IgD-negative memory B cell (primary cell): Measurements from ENCODE around the gene EHBP1. TPM values are rescaled to one million over a fixed set of nuclear protein-coding genes. Genes with fewer than 3 reads are reported as not detected.
"Not testable (repeated sequence)": the region's sequence is repeated elsewhere in the genome, so short reads cannot be mapped to it uniquely, and the experiment has no call there.

Experiments
- H3K27ac Mint-ChIP-seq, 3 donors: one replicate each; pipeline ENCODE4 v1.8.0; 2020 to 2022; ENCODE audit warnings: mild to moderate bottlenecking in 3 of 3, mixed read lengths in 3 of 3, moderate library complexity in 1 of 3
- H3K27me3 Mint-ChIP-seq: one replicate; pipeline ENCODE4 v1.8.0; 2021; ENCODE audit warnings: mixed read lengths
- H3K36me3 Mint-ChIP-seq: one replicate; pipeline ENCODE4 v1.8.0; 2020; ENCODE audit warnings: mild to moderate bottlenecking, mixed read lengths
- H3K4me1 Mint-ChIP-seq, 3 donors: one replicate each; pipeline ENCODE4 v1.8.0; 2020 to 2022; ENCODE audit warnings: mixed read lengths in 3 of 3, mild to moderate bottlenecking in 1 of 3
- H3K4me3 Mint-ChIP-seq, 4 donors: one replicate each; pipeline ENCODE4 v1.8.0; 2020 to 2022; ENCODE audit warnings: mild to moderate bottlenecking in 4 of 4, mixed read lengths in 4 of 4, moderate library complexity in 3 of 4
- H3K9me3 Mint-ChIP-seq, 3 donors: one replicate each; pipeline ENCODE4 v1.8.0; 2020 to 2021; ENCODE audit warnings: mixed read lengths in 3 of 3, mild to moderate bottlenecking in 1 of 3
- polyA plus RNA-seq: library from polyadenylated mRNA; unstranded; fragments of 300-500 nt; fragmentation: Illumina TruSeq; gene quantifications from one replicate; pipeline ENCODE4 v1.2.3, GENCODE V29; 2021

EHBP1 gene
- polyA plus RNA-seq, 1 donor from 2014 or later = 10.2 TPM

GRCh38 chr2:62685256-62685655 lies 20.3 kb upstream of the EHBP1 start:
- Mint-ChIP-seq H3K9me3 (no peaks in the 10 kb centered on the region), H3K4me1 (no peaks in the 10 kb centered on the region), H3K36me3 (no peaks in the 10 kb centered on the region), H3K4me3 (no peak overlapping the region), H3K27ac (no peak overlapping the region), H3K27me3 (peaks cover 10% of the 10 kb centered on the region)

GRCh38 chr2:62686012-62686685 lies 19.4 kb upstream of the EHBP1 start:
- no peaks in the 10 kb centered on the region for H3K36me3 Mint-ChIP-seq

DNA sequence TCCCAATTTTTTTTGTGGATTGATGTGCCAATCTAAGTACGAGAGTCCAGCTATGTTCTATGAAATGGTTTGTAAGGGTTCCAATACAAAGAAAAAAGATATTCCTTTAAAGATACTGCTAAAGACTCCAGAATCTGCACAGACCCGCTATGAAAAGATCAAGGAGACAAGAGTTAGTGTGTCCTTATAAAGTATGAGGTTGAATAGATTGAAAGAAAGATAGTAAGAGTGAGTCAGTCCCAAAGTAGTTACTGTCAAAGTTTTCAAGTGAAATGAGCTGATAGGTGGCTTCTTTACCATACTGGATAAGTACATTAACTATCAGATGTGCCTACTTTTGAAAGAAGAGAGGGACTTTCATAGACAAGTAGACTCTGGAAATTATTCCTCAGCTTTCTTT lies 17.9 kb upstream of the EHBP1 start:
- Mint-ChIP-seq H3K27me3 (peaks cover 6% of the 10 kb centered on the region), H3K36me3 (no peaks in the 10 kb centered on the region), H3K27ac (no peak overlapping the region), H3K4me3 (no peak overlapping the region), H3K9me3 (no peaks in the 10 kb centered on the region), H3K4me1 (no peaks in the 10 kb centered on the region)

More at GRCh38 chr2:62686012-62686685, 19.4 kb upstream of the EHBP1 start:
- no peaks in the 10 kb centered on the region for H3K4me1 Mint-ChIP-seq
- no peak overlapping the region for H3K27ac Mint-ChIP-seq
- no peak overlapping the region for H3K4me3 Mint-ChIP-seq
- H3K27me3 Mint-ChIP-seq = peaks cover 6% of the 10 kb centered on the region
- no peaks in the 10 kb centered on the region for H3K9me3 Mint-ChIP-seq

GRCh38 chr2:62688771-62689170 lies 16.7 kb upstream of the EHBP1 start:
- H3K9me3 Mint-ChIP-seq = peaks cover 0 to 4% (median 0%) of the 10 kb centered on the region in 3 donors
- peaks cover 9% of the 10 kb centered on the region for H3K27me3 Mint-ChIP-seq
- H3K4me3 Mint-ChIP-seq = no peak overlapping the region
- no peaks in the 10 kb centered on the region for H3K4me1 Mint-ChIP-seq
- no peaks in the 10 kb centered on the region for H3K36me3 Mint-ChIP-seq
- no peak overlapping the region for H3K27ac Mint-ChIP-seq

GRCh38 chr2:62691186-62691585 lies 14.3 kb upstream of the EHBP1 start:
- Mint-ChIP-seq H3K27me3 (peaks cover 9% of the 10 kb centered on the region), H3K4me3 (no peak overlapping the region), H3K9me3 (peaks cover 0 to 4% (median 2%) of the 10 kb centered on the region in 3 donors), H3K27ac (no peak overlapping the region), H3K4me1 (no peaks in the 10 kb centered on the region), H3K36me3 (no peaks in the 10 kb centered on the region)

DNA sequence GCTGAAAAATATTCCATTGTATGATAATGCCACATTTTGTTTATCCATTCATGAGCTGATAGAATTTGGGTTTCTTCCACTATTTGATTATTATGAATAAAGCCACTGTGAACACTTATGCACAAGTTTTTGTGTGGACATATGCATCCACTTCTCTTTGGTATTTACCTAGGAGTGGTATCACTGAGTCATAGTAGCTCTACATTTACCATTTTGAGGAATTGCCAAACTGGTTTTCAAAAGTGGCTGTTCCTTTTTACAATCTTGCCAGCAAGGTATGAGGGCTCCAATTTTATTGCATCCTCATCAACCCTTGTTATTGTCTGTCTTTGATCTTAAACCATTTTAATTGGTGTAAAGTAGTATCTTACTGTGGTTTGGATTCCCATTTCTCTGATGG lies 13.3 kb upstream of the EHBP1 start:
- Mint-ChIP-seq H3K36me3 (no peaks in the 10 kb centered on the region), H3K4me3 (no peak overlapping the region), H3K9me3 (peaks cover 0 to 4% (median 2%) of the 10 kb centered on the region in 3 donors), H3K27me3 (peaks cover 9% of the 10 kb centered on the region), H3K27ac (no peak overlapping the region), H3K4me1 (no peaks in the 10 kb centered on the region)

DNA sequence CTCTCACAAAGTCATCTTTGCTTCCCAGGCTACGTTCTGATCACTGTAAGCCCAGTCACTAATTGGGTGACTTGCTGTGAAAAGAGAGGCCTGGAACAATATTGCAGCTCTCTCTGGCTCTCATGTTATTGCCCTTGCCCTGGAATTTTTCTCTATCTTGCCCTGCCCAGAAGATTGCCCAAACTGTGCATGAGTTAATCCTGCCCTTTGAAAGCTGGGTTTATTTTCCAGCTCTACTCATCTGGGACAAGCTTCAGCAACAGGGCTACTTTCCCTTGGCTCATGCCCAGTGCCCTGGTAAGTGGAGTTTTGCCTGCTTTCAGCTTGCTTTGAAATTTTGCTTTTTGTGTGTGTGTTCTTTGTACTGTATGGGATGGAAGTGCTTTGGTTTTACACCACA lies 6.9 kb upstream of the EHBP1 start:
- no peaks in the 10 kb centered on the region for H3K36me3 Mint-ChIP-seq
- H3K4me3 Mint-ChIP-seq = no peak overlapping the region
- peaks cover 3% of the 10 kb centered on the region for H3K27me3 Mint-ChIP-seq
- H3K27ac Mint-ChIP-seq = no peak overlapping the region
- H3K9me3 Mint-ChIP-seq = peaks cover 0 to 2% (median 0%) of the 10 kb centered on the region in 3 donors
- no peaks in the 10 kb centered on the region for H3K4me1 Mint-ChIP-seq

GRCh38 chr2:62704654-62705006 lies 883 bp upstream of the EHBP1 start:
- no peaks in the 10 kb centered on the region for H3K36me3 Mint-ChIP-seq
- no peaks in the 10 kb centered on the region for H3K9me3 Mint-ChIP-seq
- peak overlapping the region in 2 of 3 donors; percentile 33 to 79 for H3K27ac Mint-ChIP-seq
- H3K4me1 Mint-ChIP-seq = peaks cover 17 to 30% (median 26%) of the 10 kb centered on the region in 3 donors
- no peaks in the 10 kb centered on the region for H3K27me3 Mint-ChIP-seq
- H3K4me3 Mint-ChIP-seq = peak overlapping the region; percentile 89 to 99 (median 96)

GRCh38 chr2:62705859-62706720 lies 577 bp downstream of the EHBP1 start:
- Mint-ChIP-seq H3K4me3 (peak overlapping the region; percentile 89 to 99 (median 96)), H3K36me3 (peaks cover 2% of the 10 kb centered on the region), H3K4me1 (peaks cover 17 to 30% (median 29%) of the 10 kb centered on the region in 3 donors), H3K27me3 (no peaks in the 10 kb centered on the region), H3K27ac (peak overlapping the region; percentile 13 to 33 (median 27)), H3K9me3 (no peaks in the 10 kb centered on the region)

DNA sequence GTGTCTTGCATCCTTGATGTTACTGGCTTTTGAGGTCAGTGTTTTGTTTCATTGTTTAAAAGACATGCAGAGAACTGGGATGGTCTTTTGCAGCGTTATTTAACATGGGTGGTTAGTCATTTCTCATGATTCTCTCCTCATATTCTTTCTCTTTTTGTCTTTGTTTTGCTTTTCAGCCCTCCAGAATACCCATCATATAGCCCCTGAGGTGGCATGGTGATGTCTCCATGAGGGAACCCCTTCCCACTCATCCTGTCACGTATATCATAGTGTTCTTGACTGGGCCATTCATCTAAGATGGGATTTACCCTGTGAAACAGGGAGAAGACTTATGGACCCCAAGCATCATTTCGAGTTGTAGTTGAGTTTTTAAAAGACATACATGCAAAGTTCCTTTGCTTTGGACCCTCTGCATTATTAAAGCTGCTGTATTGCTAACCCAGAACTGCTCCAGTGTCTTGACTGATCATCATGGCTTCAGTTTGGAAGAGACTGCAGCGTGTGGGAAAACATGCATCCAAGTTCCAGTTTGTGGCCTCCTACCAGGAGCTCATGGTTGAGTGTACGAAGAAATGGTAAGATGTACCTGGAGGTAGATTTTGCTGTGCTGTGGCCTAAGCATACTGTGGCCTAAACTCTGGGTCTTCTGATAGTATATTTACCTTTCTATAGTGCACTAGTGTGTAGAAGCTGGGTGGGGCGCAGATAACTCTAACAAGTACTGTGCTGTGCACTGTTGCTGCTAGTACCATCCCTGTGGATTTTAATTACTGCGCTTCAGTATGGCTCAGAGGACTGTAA lies 1.4 kb downstream of the EHBP1 start:
- Mint-ChIP-seq H3K36me3 (peaks cover 2% of the 10 kb centered on the region), H3K4me3 (peak overlapping the region; percentile 89 to 99 (median 96)), H3K27me3 (no peaks in the 10 kb centered on the region), H3K9me3 (no peaks in the 10 kb centered on the region), H3K27ac (peak overlapping the region in 2 of 3 donors; percentile 13 to 27), H3K4me1 (peaks cover 17 to 30% (median 29%) of the 10 kb centered on the region in 3 donors)

- Mint-ChIP-seq H3K27ac (no peak overlapping the region), H3K4me1 (peaks cover 17 to 31% (median 30%) of the 10 kb centered on the region in 3 donors), H3K9me3 (no peaks in the 10 kb centered on the region), H3K4me3 (peak overlapping the region in 3 of 4 donors; percentile 6 to 39 (median 13)), H3K36me3 (peaks cover 2% of the 10 kb centered on the region), H3K27me3 (no peaks in the 10 kb centered on the region)
These were observed 3.2 kb downstream of the EHBP1 start for GRCh38 chr2:62708751-62709150.

DNA sequence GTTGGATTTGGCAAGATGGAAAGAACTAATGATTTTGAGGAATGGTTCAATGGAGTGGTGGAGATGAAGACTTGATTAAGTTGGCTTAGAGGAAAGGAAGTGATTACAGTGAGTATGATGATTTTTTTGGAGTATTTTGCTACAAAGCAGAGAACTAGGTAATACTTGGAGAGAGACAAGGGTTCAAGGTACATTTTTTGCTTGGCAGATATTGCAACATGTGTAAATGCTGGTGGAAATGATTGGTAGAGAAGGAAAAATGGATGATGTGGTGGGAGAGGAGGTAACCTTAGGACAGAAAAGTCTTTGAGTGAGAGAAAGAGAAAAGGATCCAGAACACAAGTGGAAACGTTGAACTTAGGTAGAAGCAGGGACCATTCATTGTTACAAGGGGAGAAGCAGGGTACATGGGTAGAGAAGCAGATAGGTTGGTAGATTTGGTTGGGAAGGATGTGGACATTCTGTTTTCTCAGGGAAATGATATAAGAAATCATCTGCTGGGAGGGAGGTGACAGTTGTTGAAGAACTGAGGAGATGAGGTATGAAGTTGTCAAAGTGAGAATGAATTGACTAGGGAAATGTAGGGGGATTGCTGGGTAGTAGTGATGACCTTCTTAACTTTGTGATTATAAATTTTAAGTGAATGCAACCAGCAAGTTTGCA lies 6.5 kb downstream of the EHBP1 start:
- H3K27me3 Mint-ChIP-seq = no peaks in the 10 kb centered on the region
- H3K9me3 Mint-ChIP-seq = no peaks in the 10 kb centered on the region
- H3K4me1 Mint-ChIP-seq = peaks cover 14 to 18% (median 16%) of the 10 kb centered on the region in 3 donors

GRCh38 chr2:62713196-62713595 lies 7.7 kb downstream of the EHBP1 start:
- H3K27ac Mint-ChIP-seq, H3K4me3 Mint-ChIP-seq, H3K36me3 Mint-ChIP-seq, H3K27me3 Mint-ChIP-seq, H3K9me3 Mint-ChIP-seq: not testable (repeated sequence)
- peaks cover 12 to 16% (median 16%) of the 10 kb centered on the region in 3 donors for H3K4me1 Mint-ChIP-seq

More for the DNA sequence above, 6.5 kb downstream of the EHBP1 start:
- Mint-ChIP-seq H3K27ac (no peak overlapping the region), H3K36me3 (peaks cover 5% of the 10 kb centered on the region), H3K4me3 (no peak overlapping the region)

DNA sequence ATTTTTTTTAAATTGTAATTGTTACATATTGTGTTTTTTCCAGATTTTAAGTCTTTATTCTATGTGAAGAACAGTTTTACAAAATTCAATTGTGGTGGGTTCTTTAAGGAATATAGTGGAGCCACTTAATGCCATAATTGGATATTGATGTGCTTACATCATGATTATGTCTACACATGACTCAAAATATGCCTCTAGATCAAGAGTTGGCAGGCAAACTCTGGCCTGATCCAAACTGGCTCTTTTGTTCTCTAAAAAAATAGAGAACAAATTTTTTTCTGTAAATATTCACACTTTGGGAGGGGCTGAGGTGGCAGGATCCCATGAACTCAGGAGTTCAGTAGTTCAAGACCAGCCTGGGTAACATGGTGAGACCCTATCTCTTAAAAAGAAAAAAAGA lies 8.3 kb downstream of the EHBP1 start:
- Mint-ChIP-seq H3K4me3 (no peak overlapping the region), H3K9me3 (no peaks in the 10 kb centered on the region), H3K36me3 (peaks cover 5% of the 10 kb centered on the region), H3K27me3 (no peaks in the 10 kb centered on the region), H3K4me1 (peaks cover 7 to 10% (median 10%) of the 10 kb centered on the region in 3 donors), H3K27ac (peak overlapping the region in 1 of 3 donors; percentile 6)
